H9 (cell line): ENCODE data around the gene IRF6. TPM values are rescaled to one million over a fixed set of nuclear protein-coding genes. Genes with fewer than 3 reads are reported as not detected.

Experiments used
- DNase-seq: peaks from one replicate; pipeline ENCODE4 v3.0.0-alpha.2; 2017
- H2AFZ ChIP-seq: one replicate; pipeline ENCODE4 v1.6.1; 2013; ENCODE audit warnings: mild to moderate bottlenecking, low read length, control low read depth, moderate library complexity
- H2AK5ac ChIP-seq: 2 replicates; pipeline ENCODE4 v1.6.1; 2013; ENCODE audit warnings: low read length, control low read depth, mixed read lengths; ENCODE audit not compliant: insufficient read length
- H2BK120ac ChIP-seq: one replicate; pipeline ENCODE4 v1.6.1; 2013; ENCODE audit warnings: low read depth, mild to moderate bottlenecking, low read length, control low read depth, inconsistent platforms; ENCODE audit not compliant: poor library complexity, severe bottlenecking
- H2BK12ac ChIP-seq: 2 replicates; pipeline ENCODE4 v1.6.1; 2013; ENCODE audit warnings: low read length, control low read depth, mixed read lengths, low read depth; ENCODE audit not compliant: insufficient read length
- H2BK15ac ChIP-seq: 2 replicates; pipeline ENCODE4 v1.6.1; 2013; ENCODE audit warnings: low read depth, low read length, control low read depth
- H2BK20ac ChIP-seq: one replicate; pipeline ENCODE4 v1.6.1; 2013; ENCODE audit warnings: low read depth, mild to moderate bottlenecking, low read length, control low read depth, inconsistent platforms; ENCODE audit not compliant: poor library complexity, severe bottlenecking
- H2BK5ac ChIP-seq: 2 replicates; pipeline ENCODE4 v1.6.1; 2013; ENCODE audit warnings: low read length, control low read depth, mixed read lengths; ENCODE audit not compliant: insufficient read length
- H3K14ac ChIP-seq: 2 replicates; pipeline ENCODE4 v1.6.1; 2013; ENCODE audit warnings: low read length, control low read depth; ENCODE audit not compliant: insufficient read depth
- H3K18ac ChIP-seq: 2 replicates; pipeline ENCODE4 v1.6.1; 2013; ENCODE audit warnings: low read depth, mild to moderate bottlenecking, mixed read lengths, low read length, control low read depth; ENCODE audit not compliant: insufficient read length
- H3K23ac ChIP-seq: 2 replicates; pipeline ENCODE4 v1.6.1; 2013; ENCODE audit warnings: low read length, control low read depth, mixed read lengths, low read depth; ENCODE audit not compliant: insufficient read length
- H3K23me2 ChIP-seq: 2 replicates; pipeline ENCODE4 v1.6.1; 2013; ENCODE audit warnings: low read depth, mild to moderate bottlenecking, mixed read lengths, low read length, control low read depth; ENCODE audit not compliant: insufficient read length, poor library complexity, severe bottlenecking
- H3K27ac ChIP-seq: 2 replicates; pipeline ENCODE4 v1.5.1; 2013; ENCODE audit warnings: low read length, control low read depth, mixed read lengths, low read depth; ENCODE audit not compliant: insufficient read length
- H3K27me3 ChIP-seq: 2 replicates; pipeline ENCODE4 v1.6.1; 2013; ENCODE audit warnings: low read length, control low read depth, inconsistent platforms; ENCODE audit not compliant: insufficient read depth
- H3K4ac ChIP-seq: 2 replicates; pipeline ENCODE4 v1.6.1; 2013; ENCODE audit warnings: low read depth, mild to moderate bottlenecking, control low read depth, inconsistent platforms, low read length, moderate library complexity
- H3K4me1 ChIP-seq: 2 replicates; pipeline ENCODE4 v1.6.1; 2013; ENCODE audit warnings: low read length, control low read depth, inconsistent platforms; ENCODE audit not compliant: insufficient read depth
- H3K4me2 ChIP-seq: 2 replicates; pipeline ENCODE4 v1.6.1; 2013; ENCODE audit warnings: low read length, control low read depth, mixed read lengths; ENCODE audit not compliant: insufficient read length, insufficient read depth
- H3K56ac ChIP-seq: 2 replicates; pipeline ENCODE4 v1.6.1; 2013; ENCODE audit warnings: low read depth, mild to moderate bottlenecking, mixed read lengths, low read length, control low read depth; ENCODE audit not compliant: insufficient read length
- H3K79me1 ChIP-seq: 2 replicates; pipeline ENCODE4 v1.6.1; 2013; ENCODE audit warnings: low read depth, mild to moderate bottlenecking, moderate library complexity, low read length, control low read depth, inconsistent platforms; ENCODE audit not compliant: insufficient read depth, poor library complexity, severe bottlenecking
- H3K79me2 ChIP-seq: 2 replicates; pipeline ENCODE4 v1.6.1; 2013; ENCODE audit warnings: low read length, control low read depth, inconsistent platforms; ENCODE audit not compliant: insufficient read depth
- H3K9ac ChIP-seq: 2 replicates; pipeline ENCODE4 v1.6.1; 2013; ENCODE audit warnings: low read length, control low read depth, mixed read lengths; ENCODE audit not compliant: insufficient read length; ENCODE audit errors: extremely low read depth
- H3K9me3 ChIP-seq: one replicate; pipeline ENCODE4 v1.6.1; 2013; ENCODE audit warnings: low read depth, low read length, inconsistent platforms; ENCODE audit not compliant: control insufficient read depth
- H3T11ph ChIP-seq: one replicate; pipeline ENCODE4 v1.6.1; 2013; ENCODE audit warnings: mild to moderate bottlenecking, low read length, control low read depth, inconsistent platforms
- H4K20me1 ChIP-seq: one replicate; pipeline ENCODE4 v1.6.1; 2013; ENCODE audit not compliant: control insufficient read depth, insufficient read length, insufficient read depth
- H4K5ac ChIP-seq: 2 replicates; pipeline ENCODE4 v1.6.1; 2013; ENCODE audit warnings: low read depth, mild to moderate bottlenecking, mixed read lengths, low read length, control low read depth; ENCODE audit not compliant: insufficient read length
- H4K8ac ChIP-seq: replicated peaks from 2 replicates; pipeline ENCODE4 v1.6.1; 2013; ENCODE audit warnings: low read length, control low read depth, mixed read lengths, low read depth; ENCODE audit not compliant: insufficient read length
- H4K91ac ChIP-seq: 2 replicates; pipeline ENCODE4 v1.6.1; 2013; ENCODE audit warnings: low read depth, mild to moderate bottlenecking, moderate library complexity, mixed read lengths, low read length, control low read depth; ENCODE audit not compliant: insufficient read length
- H3K27ac Mint-ChIP-seq, 3 experiments: 2 replicates in 2 of 3; 3 replicates in 1 of 3; pipeline ENCODE4 v1.8.0; 2020 to 2021; ENCODE audit warnings: mixed read lengths in 3 of 3, mild to moderate bottlenecking in 1 of 3, moderate library complexity in 1 of 3
- H3K27me3 Mint-ChIP-seq: 2 replicates; pipeline ENCODE4 v1.8.0; 2021; ENCODE audit warnings: low read depth, mild to moderate bottlenecking, moderate library complexity, mixed read lengths
- H3K36me3 Mint-ChIP-seq, 3 experiments: 2 replicates in 2 of 3; 3 replicates in 1 of 3; pipeline ENCODE4 v1.8.0; 2020 to 2021; ENCODE audit warnings: low read depth in 3 of 3, mixed read lengths in 3 of 3; ENCODE audit not compliant: insufficient read depth in 1 of 3
- H3K4me1 Mint-ChIP-seq, 2 experiments: 2 replicates each; pipeline ENCODE4 v1.8.0; 2020; ENCODE audit warnings: mixed read lengths in 2 of 2
- H3K4me3 Mint-ChIP-seq, 2 experiments: 2 replicates in 1 of 2; 3 replicates in 1 of 2; pipeline ENCODE4 v1.8.0; 2020 to 2021; ENCODE audit warnings: mild to moderate bottlenecking in 2 of 2, mixed read lengths in 2 of 2, moderate library complexity in 1 of 2
- H3K9me3 Mint-ChIP-seq, 2 experiments: 2 replicates in 1 of 2; 3 replicates in 1 of 2; pipeline ENCODE4 v1.8.0; 2020; ENCODE audit warnings: mild to moderate bottlenecking in 2 of 2, mixed read lengths in 2 of 2, moderate library complexity in 1 of 2
- WGBS: extraction: QIAGEN DNeasy Blood & Tissue Kit; methylation state at CpG from one replicate; pipeline ENCODE4 v1.1.7; 2013; ENCODE audit warnings: missing lambda C conversion rate, low lambda C conversion rate, mixed read lengths; ENCODE audit not compliant: insufficient read length; ENCODE audit errors: extremely low coverage; 5-methylcytosine and 5-hydroxymethylcytosine counted together
- total RNA-seq: library from RNA; stranded (reverse); gene quantifications from 2 replicates; pipeline ENCODE4 v1.2.1, GENCODE V29; 2021
- TF ChIP-seq, protein P1 (sequence below): fragments of 200-600 bp; sonication (generic); conservative IDR thresholded peaks from 3 replicates; pipeline ENCODE4 v1.8.0; 2021; ENCODE audit warnings: antibody characterized with exemption, mild to moderate bottlenecking

Gene IRF6
- total RNA-seq, 1 experiment from 2014 or later = 7.1 TPM

DNA sequence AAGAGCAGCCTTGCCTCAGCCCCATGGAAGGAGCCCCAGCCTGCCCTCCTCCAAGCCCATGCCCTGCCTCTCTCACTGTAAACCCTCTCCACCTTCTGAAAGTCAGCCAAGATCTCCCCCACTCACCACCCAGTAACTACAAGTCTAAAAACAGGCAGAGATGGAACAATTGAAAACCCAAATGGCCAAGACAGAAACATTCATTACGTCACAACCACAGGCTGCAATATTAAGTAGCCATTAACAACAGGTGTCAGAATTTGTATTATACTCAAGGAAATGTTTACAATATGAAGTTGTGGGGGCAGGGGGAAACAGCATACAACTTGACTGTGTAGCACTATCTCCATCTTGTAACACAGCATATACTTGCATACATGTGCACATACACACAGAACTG lies 2.4 kb downstream of the IRF6 start:
- Histone ChIP-seq H3K23me2 (peaks cover 8% of the 10 kb centered on the region), H4K8ac (no peak overlapping the region), H2BK15ac (no peak overlapping the region), H3K56ac (no peak overlapping the region), H3K79me2 (no peaks in the 10 kb centered on the region), H3K4me1 (no peaks in the 10 kb centered on the region), H3K79me1 (no peaks in the 10 kb centered on the region), H2BK5ac (no peak overlapping the region), H4K20me1 (no peaks in the 10 kb centered on the region), H2AFZ (no peak overlapping the region), H2AK5ac (no peak overlapping the region), H3K27me3 (no peaks in the 10 kb centered on the region), H2BK12ac (no peak overlapping the region), H3K23ac (no peak overlapping the region), H3K4ac (no peak overlapping the region), H2BK20ac (no peak overlapping the region), H3K9ac (no peak overlapping the region), H3K4me2 (no peak overlapping the region), H3T11ph (no peak overlapping the region), H3K18ac (no peak overlapping the region), H3K27ac (no peak overlapping the region), H3K9me3 (no peaks in the 10 kb centered on the region), H2BK120ac (no peak overlapping the region), H4K5ac (no peak overlapping the region), H4K91ac (no peak overlapping the region), H3K14ac (no peak overlapping the region)
- WGBS = no CpG with 5 or more reads among the region's 1 CpG
- Mint-ChIP-seq H3K4me1 (peaks cover 12 to 15% of the 10 kb centered on the region in 2 experiments), H3K27me3 (peaks cover 3% of the 10 kb centered on the region), H3K36me3 (peaks cover 0 to 3% (median 0%) of the 10 kb centered on the region in 3 experiments; a peak in 1 of 7 replicates), H3K27ac (no peak overlapping the region), H3K4me3 (no peak overlapping the region), H3K9me3 (no peaks in the 10 kb centered on the region)
- TF ChIP-seq, protein P1, sequence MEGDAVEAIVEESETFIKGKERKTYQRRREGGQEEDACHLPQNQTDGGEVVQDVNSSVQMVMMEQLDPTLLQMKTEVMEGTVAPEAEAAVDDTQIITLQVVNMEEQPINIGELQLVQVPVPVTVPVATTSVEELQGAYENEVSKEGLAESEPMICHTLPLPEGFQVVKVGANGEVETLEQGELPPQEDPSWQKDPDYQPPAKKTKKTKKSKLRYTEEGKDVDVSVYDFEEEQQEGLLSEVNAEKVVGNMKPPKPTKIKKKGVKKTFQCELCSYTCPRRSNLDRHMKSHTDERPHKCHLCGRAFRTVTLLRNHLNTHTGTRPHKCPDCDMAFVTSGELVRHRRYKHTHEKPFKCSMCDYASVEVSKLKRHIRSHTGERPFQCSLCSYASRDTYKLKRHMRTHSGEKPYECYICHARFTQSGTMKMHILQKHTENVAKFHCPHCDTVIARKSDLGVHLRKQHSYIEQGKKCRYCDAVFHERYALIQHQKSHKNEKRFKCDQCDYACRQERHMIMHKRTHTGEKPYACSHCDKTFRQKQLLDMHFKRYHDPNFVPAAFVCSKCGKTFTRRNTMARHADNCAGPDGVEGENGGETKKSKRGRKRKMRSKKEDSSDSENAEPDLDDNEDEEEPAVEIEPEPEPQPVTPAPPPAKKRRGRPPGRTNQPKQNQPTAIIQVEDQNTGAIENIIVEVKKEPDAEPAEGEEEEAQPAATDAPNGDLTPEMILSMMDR = no peak
- DNase-seq = no peak
